ENCODE results near the gene TMEM132E.

DNA sequence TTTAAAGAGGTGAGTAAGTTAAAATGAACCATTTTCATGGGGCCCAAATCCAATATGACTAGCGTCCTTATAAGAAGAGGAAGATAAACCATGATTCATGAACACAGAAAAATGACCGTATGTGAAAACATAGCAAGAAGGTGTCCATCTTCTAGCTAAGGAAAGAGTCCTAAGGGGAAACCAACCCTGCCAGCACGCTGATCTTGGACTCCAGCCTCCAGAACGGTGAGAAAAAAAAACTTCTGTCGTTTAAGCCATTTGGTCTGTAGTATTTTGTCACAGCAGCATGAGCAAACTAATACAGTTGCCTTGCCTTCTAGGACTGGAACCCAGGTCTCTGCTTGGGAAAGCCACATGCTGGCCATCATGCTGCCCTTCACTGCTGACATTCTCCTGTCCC lies 4.2 kb upstream of the TMEM132E start:
- TF ChIP-seq POLR2A (IDR thresholded peaks at IDR 0.05) (no peak), EP300 (IDR thresholded peaks at IDR 0.05) (no peak)
